Omental fat pad (tissue), 4 donors: ENCODE measurements around the gene VDAC1. TPM values are rescaled to one million over a fixed set of nuclear protein-coding genes. Genes with fewer than 3 reads are reported as not detected.

Experiments used
- ATAC-seq: fragments of 150-250 bp; one replicate; pipeline ENCODE4 v1.9.1; 2016; ENCODE audit warnings: mild to moderate bottlenecking, moderate library complexity; ENCODE audit not compliant: low FRiP score
- DNase-seq: peaks from one replicate; pipeline ENCODE4 v3.0.0-alpha.2; 2019; ENCODE audit warnings: low spot score
- CTCF ChIP-seq, 3 donors: fragments of 450-650 bp; IDR thresholded peaks; one replicate each; pipeline ENCODE4 v1.5.1; 2016 to 2017; ENCODE audit warnings: antibody characterized with exemption in 3 of 3, mild to moderate bottlenecking in 3 of 3, moderate library complexity in 2 of 3
- total RNA-seq, 4 donors: library from RNA; depleted of rRNA; stranded (reverse); fragments of >200 nt; gene quantifications; one replicate each; pipeline ENCODE4 v1.1.0, GENCODE V29; 2016

The VDAC1 gene
- total RNA-seq, 4 donors from 2014 or later, result 83.4 to 182 (median 150) TPM

- no peak for DNase-seq
- ATAC-seq, result no peak
- TF ChIP-seq CTCF (IDR thresholded peaks at IDR 0.05), result no peak
Measured at GRCh38 chr5:133990396-133990795, 14.4 kb downstream of the VDAC1 start.

- DNase-seq, result no peak
- no peak for ATAC-seq
- TF ChIP-seq CTCF (IDR thresholded peaks at IDR 0.05), result no peak
Measured at GRCh38 chr5:133985540-133986180, 19.1 kb downstream of the VDAC1 start.

- TF ChIP-seq CTCF (IDR thresholded peaks at IDR 0.05), result no peak
- ATAC-seq (no peak), DNase-seq (no peak)
Measured at GRCh38 chr5:133983674-133984073, 21.1 kb downstream of the VDAC1 start.

GRCh38 chr5:133981714-133982113 is 23.1 kb downstream of the VDAC1 start:
- no peak for TF ChIP-seq CTCF (IDR thresholded peaks at IDR 0.05)
- DNase-seq, result no peak
- no peak for ATAC-seq

GRCh38 chr5:133980652-133981051 is 24.1 kb downstream of the VDAC1 start:
- DNase-seq, result no peak
- no peak for TF ChIP-seq CTCF (IDR thresholded peaks at IDR 0.05)
- no peak for ATAC-seq

GRCh38 chr5:133978943-133979342 is 25.8 kb downstream of the VDAC1 start:
- DNase-seq, result no peak
- no peak for ATAC-seq
- no peak for TF ChIP-seq CTCF (IDR thresholded peaks at IDR 0.05)

- ATAC-seq (no peak), DNase-seq (no peak)
- TF ChIP-seq CTCF (IDR thresholded peaks at IDR 0.05), result no peak
Measured at GRCh38 chr5:133977858-133978257, 26.9 kb downstream of the VDAC1 start.
